Activated T-helper 17 cell treated with anti-CD3 and anti-CD28 coated beads, Interleukin-2, amount 50 U/mL, for 72 hours (primary cell): ENCODE results near the gene ITK. TPM values are rescaled to one million over a fixed set of nuclear protein-coding genes. Genes with fewer than 3 reads are reported as not detected.

ENCODE experiments used
- ATAC-seq: fragments of 150-1000 bp; cut with Tn5 transposase; replicated peaks from 2 replicates; pipeline ENCODE4 v1.10.0; 2021; ENCODE audit warnings: mild to moderate bottlenecking, moderate library complexity
- H3K27ac Mint-ChIP-seq: one replicate; pipeline ENCODE4 v1.8.0; 2022; ENCODE audit warnings: mixed read lengths
- H3K27me3 Mint-ChIP-seq: one replicate; pipeline ENCODE4 v1.8.0; 2022; ENCODE audit warnings: mixed read lengths
- H3K36me3 Mint-ChIP-seq: one replicate; pipeline ENCODE4 v1.8.0; 2022; ENCODE audit warnings: low read depth, mild to moderate bottlenecking, mixed read lengths
- H3K4me1 Mint-ChIP-seq: one replicate; pipeline ENCODE4 v1.8.0; 2022; ENCODE audit warnings: mixed read lengths
- H3K4me3 Mint-ChIP-seq: one replicate; pipeline ENCODE4 v1.8.0; 2022; ENCODE audit warnings: mild to moderate bottlenecking, mixed read lengths
- H3K9me3 Mint-ChIP-seq: one replicate; pipeline ENCODE4 v1.8.0; 2022; ENCODE audit warnings: mixed read lengths
- total RNA-seq, 2 donors: library from RNA; stranded (reverse); gene quantifications; one replicate each; pipeline ENCODE4 v1.2.3, GENCODE V29; 2022

ITK gene
- total RNA-seq = 100 to 1,000 TPM; 144 to 277 TPM

DNA sequence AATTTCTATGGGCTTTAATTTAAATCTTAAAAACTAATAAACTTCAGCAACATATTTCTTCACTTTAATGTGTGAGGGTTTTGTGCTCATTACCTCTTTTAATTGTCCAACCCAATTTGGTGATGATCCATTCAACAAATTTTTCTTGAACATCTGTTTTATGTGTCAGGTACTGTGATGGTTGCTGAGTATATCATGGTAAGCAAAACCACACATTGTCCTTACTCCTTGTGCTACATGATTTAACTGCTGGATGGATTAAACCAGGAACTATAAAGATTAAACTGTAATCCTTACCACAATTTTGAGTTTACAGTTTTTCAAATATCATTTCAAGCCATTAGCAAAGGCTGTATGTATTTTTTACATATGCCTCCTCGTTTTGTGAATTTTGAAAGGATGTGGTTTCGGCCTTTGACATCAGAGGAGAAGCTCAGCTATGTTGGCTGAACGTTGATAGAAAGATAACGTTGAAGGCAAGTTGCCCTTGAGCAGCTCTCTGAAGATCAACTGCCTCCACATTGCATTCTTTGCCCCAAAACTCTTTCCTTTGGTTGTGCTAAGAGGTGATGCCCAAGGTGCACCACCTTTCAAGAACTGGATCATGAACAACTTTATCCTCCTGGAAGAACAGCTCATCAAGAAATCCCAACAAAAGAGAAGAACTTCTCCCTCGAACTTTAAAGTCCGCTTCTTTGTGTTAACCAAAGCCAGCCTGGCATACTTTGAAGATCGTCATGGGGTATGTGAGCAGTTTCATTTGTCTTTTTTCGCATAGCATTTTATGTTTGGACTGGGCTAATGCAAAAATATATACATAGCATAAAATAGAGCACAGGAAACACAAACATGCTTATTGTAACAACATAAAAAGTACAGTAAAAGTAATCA, at the start of gene ITK:
Gene ITK, plus strand, starts transcription at position 467 of the 891 bp plus-strand sequence. Its CDS starts 138 bp downstream, at position 605.
- peaks cover 4% of the 10 kb centered on the region for H3K9me3 Mint-ChIP-seq
- peak within 1 kb of the TSS; percentile 84 for H3K4me3 Mint-ChIP-seq
- H3K27ac Mint-ChIP-seq = peak within 1 kb of the TSS; percentile 97
- peaks cover 24% of the 10 kb centered on the region for H3K4me1 Mint-ChIP-seq
- H3K36me3 Mint-ChIP-seq = peaks cover 65% of the 10 kb centered on the region
- no peaks in the 10 kb centered on the region for H3K27me3 Mint-ChIP-seq
- peak; percentile 62 for ATAC-seq

DNA sequence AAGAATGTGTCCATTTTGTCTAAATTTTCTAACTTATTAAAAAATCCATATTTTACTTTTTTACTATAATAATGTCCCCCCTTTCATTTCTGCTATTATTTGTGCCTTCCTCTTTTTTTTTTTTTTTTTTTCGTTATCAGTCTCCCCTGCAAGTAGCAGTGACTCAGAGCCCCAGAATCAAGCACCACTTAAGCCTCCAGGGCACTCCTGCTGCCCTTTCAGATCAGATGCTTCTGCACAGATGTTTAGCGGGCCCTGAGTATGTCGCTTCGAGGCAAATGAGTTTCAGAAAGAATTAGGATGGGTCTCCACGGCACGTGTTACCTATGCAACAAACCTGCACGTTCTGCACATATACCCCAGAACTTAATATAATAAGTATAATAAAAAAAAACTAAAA, 49.7 kb upstream of the ITK start:
- ATAC-seq = no peak
- Mint-ChIP-seq H3K9me3 (no peaks in the 10 kb centered on the region), H3K4me3 (no peak overlapping the region), H3K27me3 (no peaks in the 10 kb centered on the region), H3K27ac (no peak overlapping the region), H3K4me1 (peaks cover 11% of the 10 kb centered on the region), H3K36me3 (peaks cover 9% of the 10 kb centered on the region)

DNA sequence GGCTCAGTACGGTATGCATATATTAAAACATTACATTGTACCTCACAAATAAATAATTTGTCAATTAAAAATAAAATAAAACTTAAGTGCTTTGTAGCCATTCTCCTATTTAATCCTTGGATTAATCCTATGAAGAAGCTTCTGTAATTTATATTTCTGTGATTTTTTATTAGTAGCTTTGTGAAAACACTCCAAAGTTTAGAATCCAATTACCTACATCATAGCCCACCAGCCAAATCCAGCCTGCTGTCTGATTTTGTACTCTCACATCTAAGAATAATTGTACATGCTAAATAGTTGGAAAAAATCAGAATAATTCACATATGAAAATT, 48.4 kb upstream of the ITK start:
- Mint-ChIP-seq H3K27me3 (no peaks in the 10 kb centered on the region), H3K4me3 (no peak overlapping the region), H3K36me3 (peaks cover 22% of the 10 kb centered on the region), H3K9me3 (no peaks in the 10 kb centered on the region), H3K27ac (no peak overlapping the region), H3K4me1 (peaks cover 12% of the 10 kb centered on the region)
- no peak for ATAC-seq

GRCh38 chr5:157137691-157138090, 42.9 kb upstream of the ITK start:
- H3K36me3 Mint-ChIP-seq = peaks cover 76% of the 10 kb centered on the region
- no peaks in the 10 kb centered on the region for H3K27me3 Mint-ChIP-seq
- H3K4me1 Mint-ChIP-seq = peaks cover 31% of the 10 kb centered on the region
- no peaks in the 10 kb centered on the region for H3K9me3 Mint-ChIP-seq
- H3K27ac Mint-ChIP-seq = no peak overlapping the region
- ATAC-seq = no peak
- H3K4me3 Mint-ChIP-seq = no peak overlapping the region

DNA sequence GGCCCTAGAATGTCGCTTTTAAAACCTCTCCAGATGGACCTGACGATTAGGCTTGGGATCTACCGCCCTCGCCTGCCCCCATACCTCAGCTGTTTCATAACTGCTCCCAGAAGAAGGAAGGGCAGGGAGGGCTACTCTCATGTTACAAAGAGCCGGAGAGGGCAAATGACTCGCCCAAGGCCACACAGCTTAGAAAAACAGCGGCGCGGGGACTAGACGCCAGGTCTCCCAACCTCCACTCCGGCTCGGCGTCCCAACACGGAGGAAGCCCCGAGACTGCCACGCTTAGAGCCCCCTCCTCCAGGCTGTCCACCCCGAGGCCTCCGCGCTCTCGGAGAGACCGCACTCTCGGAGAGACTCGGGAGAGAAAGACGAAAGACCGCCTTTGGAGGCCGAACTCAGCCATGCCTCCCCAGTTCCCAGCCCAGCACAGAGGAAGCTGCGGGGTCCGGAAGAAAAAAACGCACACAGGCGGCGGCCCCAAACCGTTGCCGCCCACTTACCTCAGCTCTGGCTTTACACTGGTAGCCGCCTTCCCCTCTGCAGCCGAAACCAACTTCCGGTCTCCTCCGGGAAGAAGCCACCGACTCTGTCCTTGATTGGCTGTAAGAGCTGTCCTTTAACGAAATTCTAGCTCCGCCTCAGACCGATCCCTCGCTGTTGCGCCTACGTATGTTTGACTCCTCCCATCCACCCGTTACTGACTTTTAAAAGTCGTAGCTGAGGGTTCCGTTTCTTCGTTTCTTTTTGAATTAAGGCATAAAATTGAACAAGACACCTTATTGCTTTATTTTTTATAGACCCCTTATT, 38.1 kb upstream of the ITK start, which contains the start of gene MED7:
Gene MED7, minus strand, starts transcription at position 549 of the 810 bp plus-strand sequence. CDS start 3,434 bp downstream, outside the sequence.
- ATAC-seq = peak; percentile 98
- peak within 1 kb of the TSS; percentile 99 for H3K4me3 Mint-ChIP-seq
- peaks cover 25% of the 10 kb centered on the region for H3K4me1 Mint-ChIP-seq
- no peaks in the 10 kb centered on the region for H3K9me3 Mint-ChIP-seq
- H3K36me3 Mint-ChIP-seq = peaks cover 58% of the 10 kb centered on the region
- no peaks in the 10 kb centered on the region for H3K27me3 Mint-ChIP-seq
- H3K27ac Mint-ChIP-seq = peak within 1 kb of the TSS; percentile 100

GRCh38 chr5:157143127-157143971, 37.3 kb upstream of the ITK start:
- H3K27ac Mint-ChIP-seq = peak overlapping the region; percentile 100
- peaks cover 50% of the 10 kb centered on the region for H3K36me3 Mint-ChIP-seq
- peak overlapping the region; percentile 99 for H3K4me3 Mint-ChIP-seq
- H3K4me1 Mint-ChIP-seq = peaks cover 25% of the 10 kb centered on the region
- no peaks in the 10 kb centered on the region for H3K27me3 Mint-ChIP-seq
- no peaks in the 10 kb centered on the region for H3K9me3 Mint-ChIP-seq
- ATAC-seq = peak; percentile 49

- Mint-ChIP-seq H3K4me3 (peak overlapping the region; percentile 48), H3K4me1 (peaks cover 28% of the 10 kb centered on the region), H3K27ac (peak overlapping the region; percentile 44), H3K27me3 (no peaks in the 10 kb centered on the region), H3K36me3 (no peaks in the 10 kb centered on the region), H3K9me3 (no peaks in the 10 kb centered on the region)
- ATAC-seq = peak; percentile 64
These were observed 31.7 kb upstream of the ITK start for GRCh38 chr5:157148734-157149615.

- ATAC-seq = no peak
- H3K27ac Mint-ChIP-seq = peak overlapping the region; percentile 33
These were observed 29.6 kb upstream of the ITK start for GRCh38 chr5:157150995-157151394.

DNA sequence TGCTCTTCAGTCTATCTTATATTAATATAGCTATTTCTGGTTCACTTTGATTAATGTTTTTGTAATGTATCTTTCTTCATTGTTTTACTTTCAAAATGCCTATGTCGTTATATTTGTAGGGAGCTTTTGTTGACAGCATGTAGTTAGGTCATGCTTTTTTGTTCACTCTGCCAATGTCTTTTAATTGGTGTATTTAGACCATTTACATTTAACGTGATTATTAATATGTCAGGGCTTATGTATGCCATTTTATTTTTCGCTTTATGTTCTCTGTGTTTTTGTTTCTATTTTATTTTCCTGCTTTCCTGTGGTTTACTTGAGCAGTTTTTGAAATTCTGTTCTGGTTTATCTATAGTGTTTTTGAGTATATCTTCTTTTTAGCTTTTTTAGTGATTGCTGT, 25.3 kb upstream of the ITK start:
- peaks cover 13% of the 10 kb centered on the region for H3K36me3 Mint-ChIP-seq
- ATAC-seq = no peak
- peaks cover 58% of the 10 kb centered on the region for H3K4me1 Mint-ChIP-seq
- no peaks in the 10 kb centered on the region for H3K27me3 Mint-ChIP-seq
- peak overlapping the region; percentile 84 for H3K4me3 Mint-ChIP-seq
- H3K9me3 Mint-ChIP-seq = peaks cover 12% of the 10 kb centered on the region
- H3K27ac Mint-ChIP-seq = peak overlapping the region; percentile 89

More at GRCh38 chr5:157150995-157151394, 29.6 kb upstream of the ITK start:
- H3K9me3 Mint-ChIP-seq = no peaks in the 10 kb centered on the region
- H3K27me3 Mint-ChIP-seq = no peaks in the 10 kb centered on the region
- peaks cover 36% of the 10 kb centered on the region for H3K4me1 Mint-ChIP-seq
- H3K4me3 Mint-ChIP-seq = peak overlapping the region; percentile 25
- H3K36me3 Mint-ChIP-seq = no peaks in the 10 kb centered on the region

DNA sequence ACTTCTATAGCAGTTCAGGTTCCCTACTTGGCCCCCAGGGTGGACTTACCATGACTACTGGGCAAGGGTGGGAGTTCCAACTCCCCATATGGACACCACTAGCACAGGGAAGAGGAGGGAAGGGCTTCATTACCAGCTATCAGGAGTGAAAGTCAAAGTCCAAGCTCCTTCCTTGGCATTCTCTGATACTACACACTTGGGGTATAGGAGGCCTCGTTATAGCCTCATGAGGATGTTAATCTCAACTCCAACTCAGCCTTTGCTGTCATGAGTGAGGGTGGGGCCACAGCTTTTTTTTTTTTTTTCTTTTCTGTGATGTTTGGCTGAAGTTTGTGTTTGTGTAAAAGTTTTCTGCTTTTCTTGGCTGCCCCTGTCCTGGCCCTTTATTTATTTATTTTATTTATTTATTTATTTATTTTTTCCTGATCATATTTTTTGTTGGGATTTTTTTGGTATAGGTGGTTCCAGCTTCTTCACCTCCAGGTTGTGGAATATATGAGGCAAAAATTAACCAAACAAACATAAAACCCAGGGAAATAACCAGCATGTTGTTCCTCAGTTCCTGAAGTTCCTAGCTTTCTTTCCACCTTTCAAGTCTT, 23.2 kb upstream of the ITK start:
- Mint-ChIP-seq H3K9me3 (peaks cover 12% of the 10 kb centered on the region), H3K27me3 (no peaks in the 10 kb centered on the region), H3K4me3 (peak overlapping the region; percentile 84), H3K36me3 (peaks cover 13% of the 10 kb centered on the region), H3K4me1 (peaks cover 59% of the 10 kb centered on the region), H3K27ac (peak overlapping the region; percentile 89)
- no peak for ATAC-seq

GRCh38 chr5:157159209-157159751, 21.4 kb upstream of the ITK start:
- Mint-ChIP-seq H3K4me3 (peak overlapping the region; percentile 84), H3K27me3 (no peaks in the 10 kb centered on the region), H3K36me3 (peaks cover 13% of the 10 kb centered on the region), H3K27ac (peak overlapping the region; percentile 97), H3K4me1 (peaks cover 55% of the 10 kb centered on the region), H3K9me3 (peaks cover 12% of the 10 kb centered on the region)
- ATAC-seq = peak; percentile 83

- Mint-ChIP-seq H3K36me3 (peaks cover 13% of the 10 kb centered on the region), H3K4me3 (peak overlapping the region; percentile 84), H3K27me3 (no peaks in the 10 kb centered on the region), H3K27ac (peak overlapping the region; percentile 97), H3K4me1 (peaks cover 58% of the 10 kb centered on the region), H3K9me3 (peaks cover 12% of the 10 kb centered on the region)
- ATAC-seq = peak; percentile 66
These were observed 20.6 kb upstream of the ITK start for GRCh38 chr5:157160001-157160400.

DNA sequence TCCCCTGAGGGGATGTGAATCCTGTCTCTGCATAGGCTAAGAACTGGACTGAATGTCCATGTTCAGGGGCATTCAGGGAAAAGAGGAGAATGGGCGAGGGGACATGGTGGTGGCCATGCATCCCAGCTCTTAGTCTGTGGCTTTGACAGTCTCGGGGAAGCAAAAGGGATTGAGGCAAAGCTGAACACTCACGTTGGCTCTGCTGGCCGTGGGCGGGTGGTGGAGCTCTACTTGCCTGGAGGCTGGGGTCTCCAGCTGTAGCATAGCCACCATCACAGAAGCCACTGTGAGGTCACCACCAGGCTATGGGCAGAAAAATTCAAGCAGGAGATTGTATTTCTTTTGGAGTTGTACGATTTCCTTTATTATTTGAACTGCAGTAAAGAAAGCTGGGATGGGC, 18.6 kb upstream of the ITK start:
- Mint-ChIP-seq H3K9me3 (peaks cover 6% of the 10 kb centered on the region), H3K27me3 (no peaks in the 10 kb centered on the region), H3K36me3 (peaks cover 7% of the 10 kb centered on the region), H3K27ac (peak overlapping the region; percentile 97), H3K4me1 (peaks cover 55% of the 10 kb centered on the region), H3K4me3 (no peak overlapping the region)
- ATAC-seq = no peak
